Lung microvascular endothelial cell (primary cell): ENCODE measurements around the gene ENOX1. TPM values are rescaled to one million over a fixed set of nuclear protein-coding genes. Genes with fewer than 3 reads are reported as not detected.

ENCODE experiments used
- DNase-seq, 2 donors: peaks; one replicate each; pipeline versions ENCODE4 v3.0.0 to v3.0.0-alpha.2; 2010; ENCODE audit warnings: low read depth in 2 of 2
- total RNA-seq: library from RNA; depleted of rRNA; stranded (reverse); fragments of >200 nt; gene quantifications from 2 replicates; pipeline ENCODE4 v1.2.1, GENCODE V29; 2014

Gene ENOX1
- total RNA-seq, 1 donor from 2014 or later, result under 0.01 TPM

- no peak for DNase-seq
These were observed 42.3 kb downstream of the ENOX1 start for GRCh38 chr13:43744261-43745031.

GRCh38 chr13:43742911-43743310 lies 43.9 kb downstream of the ENOX1 start:
- no peak for DNase-seq

DNA sequence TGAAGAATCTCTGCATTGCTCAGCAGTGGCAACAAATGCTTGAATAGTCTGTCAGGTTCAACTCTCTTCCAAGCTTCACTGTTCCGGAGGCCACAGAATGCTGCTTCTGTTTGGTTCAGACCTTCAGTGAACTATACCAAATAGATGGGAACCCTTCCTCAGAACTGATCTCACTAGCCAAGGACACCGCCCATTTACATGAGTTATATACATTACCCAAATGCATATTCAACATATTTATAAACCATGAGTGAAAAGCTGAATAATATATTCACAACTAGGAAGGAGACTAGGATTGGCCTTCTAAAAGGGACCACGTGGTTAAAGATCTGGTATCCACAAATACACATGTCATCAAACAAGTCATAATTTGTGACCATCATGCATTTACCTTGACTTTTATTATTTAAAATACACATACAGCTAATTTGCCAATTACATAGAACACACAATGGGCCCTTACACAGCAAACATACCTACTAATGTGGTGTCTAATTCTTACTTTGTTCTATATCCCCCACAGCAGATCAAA lies 49.3 kb downstream of the ENOX1 start:
- no peak for DNase-seq

DNA sequence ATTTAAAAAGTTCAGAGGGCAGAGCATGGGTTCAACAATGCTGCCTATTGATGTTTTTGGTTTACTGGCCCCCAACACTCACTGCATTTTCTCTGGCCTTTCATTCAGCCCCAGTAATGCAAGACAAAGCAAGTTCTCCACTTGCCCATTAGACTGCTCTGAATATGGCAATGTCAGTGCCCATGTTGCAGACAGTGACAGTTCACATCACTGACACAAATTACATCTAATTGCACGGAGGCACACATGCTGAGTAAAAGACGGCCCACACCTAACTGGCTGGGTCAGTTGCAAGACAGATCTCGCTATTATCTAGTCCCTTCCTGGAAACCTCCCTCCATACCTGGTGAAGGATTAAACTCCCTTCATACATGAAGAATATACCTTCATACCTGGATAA lies 54.0 kb downstream of the ENOX1 start:
- DNase-seq, result no peak

DNA sequence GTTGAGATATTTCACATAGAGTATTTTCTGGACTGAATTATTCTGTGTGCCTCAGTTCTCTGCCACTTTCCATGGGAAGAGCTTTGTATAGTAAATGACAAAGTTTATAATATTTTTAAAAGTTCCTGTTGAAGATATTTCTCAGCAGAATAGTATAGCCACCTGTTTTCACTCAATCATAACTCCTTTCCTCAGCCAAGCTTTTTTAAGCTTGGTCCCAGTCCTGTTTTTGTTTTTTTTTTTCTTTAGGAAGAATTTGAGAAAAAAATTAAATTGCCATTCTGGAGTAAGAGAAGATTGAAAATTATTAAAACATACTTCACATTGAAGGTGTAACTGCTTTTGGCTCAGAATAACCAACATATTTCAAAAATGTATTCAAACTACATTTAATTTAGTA lies 55.5 kb downstream of the ENOX1 start:
- no peak for DNase-seq

- DNase-seq, result peak in 1 of 2 donors; percentile 13
These were observed 56.1 kb downstream of the ENOX1 start for GRCh38 chr13:43730642-43731041.

GRCh38 chr13:43728421-43728820 lies 58.4 kb downstream of the ENOX1 start:
- no peak for DNase-seq

GRCh38 chr13:43727856-43728255 lies 58.9 kb downstream of the ENOX1 start:
- DNase-seq, result no peak

DNA sequence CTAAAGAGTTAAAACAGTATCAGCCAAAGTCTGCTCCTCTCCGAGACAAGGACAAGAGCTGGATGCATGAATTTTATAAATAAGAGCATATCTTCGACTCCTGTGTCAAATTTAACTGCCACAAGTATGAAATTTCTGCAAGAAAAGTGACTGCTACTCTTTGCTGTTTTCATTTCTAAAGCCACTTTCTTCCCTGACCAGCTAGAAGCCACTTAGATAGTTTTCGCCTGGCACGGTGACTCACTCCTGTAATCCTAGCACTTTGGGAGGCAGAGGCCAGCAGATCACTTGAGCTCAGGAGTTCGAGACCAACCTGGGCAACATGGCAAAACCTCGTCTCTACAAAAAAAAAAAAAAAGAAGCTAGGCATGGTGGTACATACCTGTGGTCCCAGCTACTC lies 61.3 kb downstream of the ENOX1 start:
- DNase-seq, result no peak

GRCh38 chr13:43720780-43721397 lies 65.9 kb downstream of the ENOX1 start:
- DNase-seq, result peak in 1 of 2 donors; percentile 12

- DNase-seq, result peak in 1 of 2 donors; percentile 3
These were observed 88.0 kb downstream of the ENOX1 start for GRCh38 chr13:43698758-43699157.

- no peak for DNase-seq
These were observed 88.8 kb downstream of the ENOX1 start for GRCh38 chr13:43698009-43698408.

DNA sequence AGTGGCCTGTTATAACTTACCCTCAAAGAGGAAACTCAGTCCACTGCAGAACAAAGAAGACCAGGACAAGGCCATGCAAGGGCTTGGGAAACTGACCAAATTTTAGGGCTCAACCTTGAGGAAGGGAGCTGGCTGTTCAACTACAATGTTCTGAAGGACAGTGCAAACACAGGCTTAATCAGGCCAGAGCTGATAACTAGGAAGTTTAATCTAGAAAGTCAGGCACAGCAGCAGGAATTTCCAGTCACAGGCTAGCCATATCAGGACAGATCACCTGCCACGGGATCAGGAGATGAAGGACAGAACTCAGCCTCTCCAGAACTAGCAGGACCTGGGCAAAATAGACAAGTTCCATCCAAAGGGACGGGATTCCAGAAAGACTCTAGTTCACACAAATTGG lies 89.4 kb downstream of the ENOX1 start:
- no peak for DNase-seq

GRCh38 chr13:43694146-43694664 lies 92.6 kb downstream of the ENOX1 start:
- DNase-seq, result no peak

- DNase-seq, result no peak
These were observed 93.1 kb downstream of the ENOX1 start for GRCh38 chr13:43693639-43694038.

DNA sequence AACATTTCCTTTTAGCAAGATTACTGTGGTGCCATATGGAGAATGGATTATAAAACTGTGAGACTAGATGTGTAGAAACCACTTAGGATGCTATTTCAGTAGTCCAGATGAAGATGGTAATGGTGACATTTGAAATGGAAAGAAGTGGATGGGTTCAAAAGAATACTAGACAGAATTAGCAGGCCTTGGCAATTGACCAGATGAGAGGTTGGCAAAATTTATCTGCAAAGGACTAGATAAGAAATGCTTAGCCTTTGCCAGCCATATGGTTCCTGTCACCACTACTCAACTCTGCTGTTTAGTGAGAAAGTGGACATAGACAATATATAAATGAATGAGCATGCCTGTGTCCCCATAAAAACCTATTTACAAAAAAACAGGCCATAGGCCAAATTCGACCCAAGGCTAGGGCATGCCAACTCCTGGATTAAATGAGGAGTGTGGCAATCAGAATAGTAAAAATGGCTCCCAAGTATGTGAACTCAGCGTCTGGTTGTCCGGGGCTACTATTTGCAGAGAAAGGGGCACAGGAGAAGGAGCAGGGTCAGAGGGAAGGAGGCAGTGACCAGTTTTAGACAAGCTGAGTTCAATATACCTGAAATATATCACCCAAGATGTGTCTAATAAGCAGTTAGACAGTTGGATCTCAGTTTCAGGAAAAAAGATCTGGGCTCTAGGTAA lies 98.4 kb downstream of the ENOX1 start:
- no peak for DNase-seq

GRCh38 chr13:43687038-43687437 lies 99.7 kb downstream of the ENOX1 start:
- DNase-seq, result no peak

DNA sequence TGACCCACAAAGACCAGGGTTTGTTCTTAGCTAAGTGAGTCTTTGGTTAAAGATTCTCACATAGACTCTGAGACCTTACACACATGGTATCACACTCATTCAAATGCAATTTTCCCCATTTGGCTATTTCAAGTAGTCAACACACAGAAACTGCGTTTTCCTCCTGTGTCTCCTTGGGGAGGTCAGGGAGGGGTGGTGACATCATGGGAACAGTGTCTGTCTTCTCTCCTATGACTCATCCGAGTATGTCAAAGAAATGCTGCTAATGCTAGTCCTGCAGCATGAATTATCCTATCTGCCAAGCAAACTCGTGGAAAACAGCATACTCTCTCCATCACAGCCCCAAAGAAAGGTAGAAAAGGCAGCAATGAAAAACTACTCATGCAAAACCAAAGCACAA lies 100.2 kb downstream of the ENOX1 start:
- DNase-seq, result peak; percentile 3 to 89

DNA sequence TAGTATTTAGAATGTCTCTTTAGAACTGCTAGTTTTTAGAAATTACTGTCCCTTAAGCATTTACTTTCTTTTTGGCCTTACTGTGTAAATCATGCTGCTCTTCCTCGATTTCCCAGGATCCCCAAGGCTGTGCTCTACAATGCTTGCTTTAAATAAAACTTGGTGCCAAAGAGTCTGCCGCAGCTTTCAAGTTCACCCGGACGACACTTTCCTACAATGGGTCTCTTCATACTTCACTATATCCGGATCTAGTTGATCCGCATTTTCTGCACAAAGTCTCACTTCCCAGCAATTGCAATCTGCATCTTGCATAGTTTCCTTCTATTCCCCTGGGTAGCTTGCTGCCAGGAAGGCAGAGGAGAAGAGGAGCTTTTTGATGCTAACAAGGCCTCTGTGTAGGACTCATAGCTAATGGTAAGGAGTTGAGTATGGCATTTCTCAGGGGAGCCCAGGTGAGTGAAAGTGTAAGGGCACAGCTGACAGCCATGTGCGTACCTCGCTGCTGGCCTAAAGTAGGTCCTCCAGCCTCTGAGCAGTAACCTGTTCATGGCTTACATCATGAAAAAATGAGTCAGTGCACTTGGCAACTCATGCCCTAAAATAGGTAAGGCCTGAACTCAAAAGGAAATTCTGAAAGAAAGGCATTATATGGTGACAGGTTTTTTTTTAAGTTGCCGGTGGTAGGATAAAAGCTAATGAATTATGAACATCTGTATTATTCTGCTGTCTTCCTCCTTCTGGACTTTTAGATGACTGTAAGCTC lies 101.6 kb downstream of the ENOX1 start:
- no peak for DNase-seq

- no peak for DNase-seq
These were observed 104.1 kb downstream of the ENOX1 start for GRCh38 chr13:43682701-43683100.

DNA sequence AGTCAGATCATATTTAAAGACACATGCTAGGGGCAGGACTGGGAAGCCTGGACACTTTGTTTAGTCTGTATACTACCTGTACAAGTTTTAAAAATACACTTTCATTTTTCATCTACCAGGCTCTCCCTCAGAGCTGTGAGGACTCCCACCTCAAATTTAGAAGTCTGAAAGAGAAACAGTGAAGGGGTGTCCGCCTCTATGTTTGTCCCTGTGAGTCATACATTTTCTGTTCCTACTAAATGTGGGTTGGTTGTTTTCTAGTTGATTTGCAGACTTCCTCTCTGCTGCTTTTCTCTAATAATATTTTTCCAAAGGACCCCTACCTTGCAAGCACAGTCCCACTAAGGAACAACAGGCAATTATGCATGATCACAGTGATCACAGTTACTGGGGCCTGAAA lies 110.5 kb downstream of the ENOX1 start:
- DNase-seq, result peak in 1 of 2 donors; percentile 2
